Measurements from ENCODE around the gene FSIP2.

Gene FSIP2

GRCh38 chr2:185782223-185782769 is 43.7 kb downstream of the FSIP2 start:
- H3K27me3 Mint-ChIP-seq: no peaks in the 10 kb centered on the region
- H3K9me3 Mint-ChIP-seq: peaks cover 5% of the 10 kb centered on the region
- DNase-seq (ENCODE audit: low spot score in 2 of 2) (no peak), ATAC-seq (replicated peaks; ENCODE audit: extremely low read depth, poor library complexity, severe bottlenecking) (no peak)
- H3K4me1 Mint-ChIP-seq: no peaks in the 10 kb centered on the region
- peaks cover under 1% of the 10 kb centered on the region for H3K36me3 Mint-ChIP-seq (ENCODE audit: insufficient read depth)
- no peak overlapping the region for H3K27ac Mint-ChIP-seq (ENCODE audit: low read depth)
- H3K4me3 Mint-ChIP-seq: no peak overlapping the region

GRCh38 chr2:185785156-185785555 is 46.6 kb downstream of the FSIP2 start:
- DNase-seq (ENCODE audit: low spot score in 2 of 2) (no peak), ATAC-seq (replicated peaks; ENCODE audit: extremely low read depth, poor library complexity, severe bottlenecking) (no peak)
- peaks cover 5% of the 10 kb centered on the region for H3K9me3 Mint-ChIP-seq
- no peaks in the 10 kb centered on the region for H3K27me3 Mint-ChIP-seq
- no peaks in the 10 kb centered on the region for H3K36me3 Mint-ChIP-seq (ENCODE audit: insufficient read depth)
- H3K4me1 Mint-ChIP-seq: no peaks in the 10 kb centered on the region
- H3K27ac Mint-ChIP-seq (ENCODE audit: low read depth): no peak overlapping the region
- no peak overlapping the region for H3K4me3 Mint-ChIP-seq

GRCh38 chr2:185785851-185786473 is 47.4 kb downstream of the FSIP2 start:
- no peaks in the 10 kb centered on the region for H3K4me1 Mint-ChIP-seq
- no peaks in the 10 kb centered on the region for H3K36me3 Mint-ChIP-seq (ENCODE audit: insufficient read depth)
- no peak overlapping the region for H3K4me3 Mint-ChIP-seq
- H3K27me3 Mint-ChIP-seq: no peaks in the 10 kb centered on the region
- no peak for DNase-seq (ENCODE audit: low spot score in 2 of 2)
- H3K27ac Mint-ChIP-seq (ENCODE audit: low read depth): no peak overlapping the region
- peaks cover 5% of the 10 kb centered on the region for H3K9me3 Mint-ChIP-seq
- ATAC-seq (replicated peaks; ENCODE audit: extremely low read depth, poor library complexity, severe bottlenecking): no peak

- Mint-ChIP-seq H3K4me3 (no peak overlapping the region), H3K27me3 (no peaks in the 10 kb centered on the region), H3K27ac (ENCODE audit: low read depth) (no peak overlapping the region), H3K9me3 (no peaks in the 10 kb centered on the region), H3K4me1 (no peaks in the 10 kb centered on the region), H3K36me3 (ENCODE audit: insufficient read depth) (no peaks in the 10 kb centered on the region)
- DNase-seq (ENCODE audit: low spot score in 2 of 2) (no peak), ATAC-seq (replicated peaks; ENCODE audit: extremely low read depth, poor library complexity, severe bottlenecking) (no peak)
These were observed 48.9 kb downstream of the FSIP2 start for GRCh38 chr2:185787227-185788145.

GRCh38 chr2:185790361-185790760 is 51.8 kb downstream of the FSIP2 start:
- H3K27ac Mint-ChIP-seq (ENCODE audit: low read depth): no peak overlapping the region
- no peaks in the 10 kb centered on the region for H3K9me3 Mint-ChIP-seq
- H3K36me3 Mint-ChIP-seq (ENCODE audit: insufficient read depth): no peaks in the 10 kb centered on the region
- ATAC-seq (replicated peaks; ENCODE audit: extremely low read depth, poor library complexity, severe bottlenecking): no peak
- no peaks in the 10 kb centered on the region for H3K27me3 Mint-ChIP-seq
- no peak overlapping the region for H3K4me3 Mint-ChIP-seq
- H3K4me1 Mint-ChIP-seq: no peaks in the 10 kb centered on the region
- DNase-seq (ENCODE audit: low spot score in 2 of 2): no peak

GRCh38 chr2:185793532-185794345 is 55.1 kb downstream of the FSIP2 start:
- DNase-seq (ENCODE audit: low spot score in 2 of 2) (no peak), ATAC-seq (replicated peaks; ENCODE audit: extremely low read depth, poor library complexity, severe bottlenecking) (no peak)
- peaks cover 4% of the 10 kb centered on the region for H3K9me3 Mint-ChIP-seq
- H3K27me3 Mint-ChIP-seq: no peaks in the 10 kb centered on the region
- no peak overlapping the region for H3K27ac Mint-ChIP-seq (ENCODE audit: low read depth)
- no peaks in the 10 kb centered on the region for H3K36me3 Mint-ChIP-seq (ENCODE audit: insufficient read depth)
- no peak overlapping the region for H3K4me3 Mint-ChIP-seq
- no peaks in the 10 kb centered on the region for H3K4me1 Mint-ChIP-seq

GRCh38 chr2:185796758-185797157 is 58.2 kb downstream of the FSIP2 start:
- H3K27me3 Mint-ChIP-seq: no peaks in the 10 kb centered on the region
- no peak for DNase-seq (ENCODE audit: low spot score in 2 of 2)
- H3K9me3 Mint-ChIP-seq: peaks cover 6% of the 10 kb centered on the region
- H3K4me3 Mint-ChIP-seq: no peak overlapping the region
- no peaks in the 10 kb centered on the region for H3K4me1 Mint-ChIP-seq
- H3K27ac Mint-ChIP-seq (ENCODE audit: low read depth): no peak overlapping the region
- no peak for ATAC-seq (replicated peaks; ENCODE audit: extremely low read depth, poor library complexity, severe bottlenecking)
- no peaks in the 10 kb centered on the region for H3K36me3 Mint-ChIP-seq (ENCODE audit: insufficient read depth)

- peaks cover 27% of the 10 kb centered on the region for H3K9me3 Mint-ChIP-seq
These were observed 64.3 kb downstream of the FSIP2 start for GRCh38 chr2:185802926-185803325.

GRCh38 chr2:185806783-185807182 is 68.2 kb downstream of the FSIP2 start:
- no peaks in the 10 kb centered on the region for H3K27me3 Mint-ChIP-seq
- no peak overlapping the region for H3K4me3 Mint-ChIP-seq
- DNase-seq (ENCODE audit: low spot score in 2 of 2) (no peak), ATAC-seq (replicated peaks; ENCODE audit: extremely low read depth, poor library complexity, severe bottlenecking) (no peak)
- H3K4me1 Mint-ChIP-seq: no peaks in the 10 kb centered on the region
- H3K27ac Mint-ChIP-seq (ENCODE audit: low read depth): no peak overlapping the region
- H3K9me3 Mint-ChIP-seq: peaks cover 28% of the 10 kb centered on the region
- no peaks in the 10 kb centered on the region for H3K36me3 Mint-ChIP-seq (ENCODE audit: insufficient read depth)

More at GRCh38 chr2:185802926-185803325, 64.3 kb downstream of the FSIP2 start:
- Mint-ChIP-seq H3K27me3 (no peaks in the 10 kb centered on the region), H3K36me3 (ENCODE audit: insufficient read depth) (no peaks in the 10 kb centered on the region), H3K27ac (ENCODE audit: low read depth) (no peak overlapping the region), H3K4me3 (no peak overlapping the region), H3K4me1 (no peaks in the 10 kb centered on the region)
- DNase-seq (ENCODE audit: low spot score in 2 of 2) (no peak), ATAC-seq (replicated peaks; ENCODE audit: extremely low read depth, poor library complexity, severe bottlenecking) (no peak)

- H3K27me3 Mint-ChIP-seq: no peaks in the 10 kb centered on the region
- H3K4me1 Mint-ChIP-seq: no peaks in the 10 kb centered on the region
- H3K36me3 Mint-ChIP-seq (ENCODE audit: insufficient read depth): no peaks in the 10 kb centered on the region
- peaks cover 28% of the 10 kb centered on the region for H3K9me3 Mint-ChIP-seq
- H3K4me3 Mint-ChIP-seq: no peak overlapping the region
- H3K27ac Mint-ChIP-seq (ENCODE audit: low read depth): no peak overlapping the region
- no peak for DNase-seq (ENCODE audit: low spot score in 2 of 2)
- ATAC-seq (replicated peaks; ENCODE audit: extremely low read depth, poor library complexity, severe bottlenecking): no peak
These were observed 68.7 kb downstream of the FSIP2 start for GRCh38 chr2:185807351-185807750.

- no peak overlapping the region for H3K4me3 Mint-ChIP-seq
- no peak for ATAC-seq (replicated peaks; ENCODE audit: extremely low read depth, poor library complexity, severe bottlenecking)
- H3K27ac Mint-ChIP-seq (ENCODE audit: low read depth): no peak overlapping the region
- no peaks in the 10 kb centered on the region for H3K27me3 Mint-ChIP-seq
- no peaks in the 10 kb centered on the region for H3K36me3 Mint-ChIP-seq (ENCODE audit: insufficient read depth)
- peaks cover 21% of the 10 kb centered on the region for H3K9me3 Mint-ChIP-seq
- no peaks in the 10 kb centered on the region for H3K4me1 Mint-ChIP-seq
- DNase-seq (ENCODE audit: low spot score in 2 of 2): no peak
These were observed 73.0 kb downstream of the FSIP2 start for GRCh38 chr2:185811580-185811979.

GRCh38 chr2:185813707-185814106 is 75.1 kb downstream of the FSIP2 start:
- Mint-ChIP-seq H3K36me3 (ENCODE audit: insufficient read depth) (no peaks in the 10 kb centered on the region), H3K4me1 (no peaks in the 10 kb centered on the region), H3K27me3 (no peaks in the 10 kb centered on the region), H3K27ac (ENCODE audit: low read depth) (no peak overlapping the region), H3K4me3 (no peak overlapping the region), H3K9me3 (peaks cover 26% of the 10 kb centered on the region)
- no peak for DNase-seq (ENCODE audit: low spot score in 2 of 2)
- ATAC-seq (replicated peaks; ENCODE audit: extremely low read depth, poor library complexity, severe bottlenecking): no peak
